Activated T-cell treated with anti-CD3 and anti-CD28 coated beads, Interleukin-2, amount 50 U/mL, for 72 hours (primary cell): Measurements from ENCODE around the gene CENPN. TPM values are rescaled to one million over a fixed set of nuclear protein-coding genes. Genes with fewer than 3 reads are reported as not detected.

Experiments used
- ATAC-seq, 2 donors: fragments of 150-1000 bp; cut with Tn5 transposase; replicated peaks in 1 of 2; 2 replicates each; pipeline ENCODE4 v1.10.0; 2021; ENCODE audit warnings: moderate library complexity in 2 of 2, mild to moderate bottlenecking in 1 of 2
- DNase-seq, 2 donors: peaks; one replicate each; pipeline ENCODE4 v3.0.0; 2021 to 2022; ENCODE audit warnings: mixed read lengths in 1 of 2
- H3K27ac Mint-ChIP-seq: one replicate; pipeline ENCODE4 v1.8.0; 2022; ENCODE audit warnings: mild to moderate bottlenecking, moderate library complexity, mixed read lengths
- H3K27me3 Mint-ChIP-seq: one replicate; pipeline ENCODE4 v1.8.0; 2022; ENCODE audit warnings: low read depth, mixed read lengths
- H3K36me3 Mint-ChIP-seq, 2 donors: one replicate each; pipeline ENCODE4 v1.8.0; 2022; ENCODE audit warnings: mixed read lengths in 2 of 2, mild to moderate bottlenecking in 1 of 2; ENCODE audit not compliant: insufficient read depth in 2 of 2
- H3K4me1 Mint-ChIP-seq: one replicate; pipeline ENCODE4 v1.8.0; 2022; ENCODE audit warnings: low read depth, mixed read lengths
- H3K4me3 Mint-ChIP-seq, 2 donors: one replicate each; pipeline ENCODE4 v1.8.0; 2022; ENCODE audit warnings: mild to moderate bottlenecking in 2 of 2, mixed read lengths in 2 of 2, moderate library complexity in 2 of 2
- H3K9me3 Mint-ChIP-seq, 2 donors: one replicate each; pipeline ENCODE4 v1.8.0; 2022; ENCODE audit warnings: mixed read lengths in 2 of 2
- total RNA-seq, 2 donors: library from RNA; stranded (reverse); gene quantifications; one replicate each; pipeline ENCODE4 v1.2.3, GENCODE V29; 2022

CENPN gene
- total RNA-seq, 2 donors from 2014 or later = 62.0 to 64.1 TPM

DNA sequence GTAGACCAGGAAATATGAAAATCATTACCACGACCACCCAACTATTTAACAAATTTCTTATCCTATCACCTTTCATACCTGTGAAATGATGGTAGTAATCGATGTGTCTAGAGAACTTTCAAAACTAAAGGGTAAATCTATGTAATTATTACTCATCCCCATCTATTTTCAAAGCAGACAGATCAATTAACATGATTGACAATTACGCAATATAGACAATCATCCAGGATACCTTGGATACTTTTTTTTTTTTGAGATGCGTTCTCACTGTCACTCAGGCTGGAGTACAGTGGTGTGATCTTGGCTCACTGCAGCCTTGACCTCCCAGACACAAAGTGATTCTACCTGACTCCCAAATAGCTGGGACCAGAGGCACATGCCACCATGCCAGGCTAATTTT lies 74.0 kb downstream of the CENPN start:
- no peak overlapping the region for H3K4me3 Mint-ChIP-seq
- H3K4me1 Mint-ChIP-seq = no peaks in the 10 kb centered on the region
- H3K36me3 Mint-ChIP-seq = peaks cover 0 to 1% of the 10 kb centered on the region in 2 donors

More for the DNA sequence above, 74.0 kb downstream of the CENPN start:
- no peak overlapping the region for H3K27ac Mint-ChIP-seq
- no peaks in the 10 kb centered on the region for H3K9me3 Mint-ChIP-seq
- ATAC-seq (no peak), DNase-seq (no peak)
- H3K27me3 Mint-ChIP-seq = no peaks in the 10 kb centered on the region

Other genes starting within 250 kb of the CENPN start
- gene CDYL2, start 202.6 kb upstream of the CENPN start, total RNA-seq = 10 to 100 TPM; 35.9 to 44.3 TPM
- gene CMC2, start 329 bp upstream of the CENPN start, total RNA-seq = 100 to 1,000 TPM; 114 to 121 TPM
- 10 to 100 TPM; 19.2 to 23.9 TPM for gene ATMIN, start 28.6 kb downstream of the CENPN start, total RNA-seq
- gene C16orf46, start 70.0 kb downstream of the CENPN start, total RNA-seq = under 1 TPM in 1 of 2 donors, not detected in 1; 0.91 TPM
- gene GCSH, start 89.2 kb downstream of the CENPN start, total RNA-seq = 10 to 100 TPM; 12.4 to 12.6 TPM
- not detected for gene BCO1, start 231.5 kb downstream of the CENPN start, total RNA-seq